GM19395 (cell line): ENCODE measurements around the gene FRMD4B.
"Not testable (repeated sequence)": the region's sequence is repeated elsewhere in the genome, so short reads cannot be mapped to it uniquely, and the experiment has no call there.

ENCODE experiments used
- ATAC-seq: cut with Tn5 transposase; IDR thresholded peaks from one replicate; pipeline ENCODE4 v1.9.1; 2021; ENCODE audit warnings: mild to moderate bottlenecking, moderate library complexity; ENCODE audit not compliant: unreplicated experiment

FRMD4B gene

DNA sequence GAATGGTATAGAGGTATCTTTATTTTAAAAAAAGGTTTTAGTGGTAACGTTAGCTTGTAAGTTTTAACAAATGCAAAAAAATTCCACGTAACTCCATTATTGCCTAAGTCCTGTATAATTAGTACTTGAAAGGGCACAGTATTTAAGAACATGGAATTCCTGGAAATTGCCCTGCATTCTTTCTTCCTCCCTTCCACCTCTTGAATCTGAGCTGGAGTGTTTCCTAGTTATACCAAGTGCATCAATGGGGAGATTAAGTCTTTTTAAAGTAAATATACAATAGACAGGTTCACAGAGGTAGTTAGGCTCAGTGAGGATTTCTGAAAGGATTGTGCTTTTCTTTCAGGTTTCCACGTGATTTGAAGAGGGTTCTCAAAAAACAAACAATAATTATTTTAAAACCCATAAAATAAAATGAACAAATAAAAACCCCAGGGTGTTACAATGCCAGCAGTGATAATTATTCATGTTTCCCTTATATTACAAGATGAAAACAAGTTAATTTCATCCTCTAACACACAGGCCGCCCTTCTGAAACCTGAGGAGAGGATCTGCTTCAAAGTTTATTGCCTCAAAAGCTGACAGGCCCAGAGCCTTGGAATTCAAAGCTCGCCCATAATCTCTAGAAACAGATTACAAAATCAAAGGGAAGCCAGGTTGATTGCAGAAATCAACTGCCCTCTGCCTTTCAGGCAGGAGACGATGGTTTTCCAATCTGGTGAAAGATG lies 134.6 kb downstream of the FRMD4B start:
- no peak for ATAC-seq

DNA sequence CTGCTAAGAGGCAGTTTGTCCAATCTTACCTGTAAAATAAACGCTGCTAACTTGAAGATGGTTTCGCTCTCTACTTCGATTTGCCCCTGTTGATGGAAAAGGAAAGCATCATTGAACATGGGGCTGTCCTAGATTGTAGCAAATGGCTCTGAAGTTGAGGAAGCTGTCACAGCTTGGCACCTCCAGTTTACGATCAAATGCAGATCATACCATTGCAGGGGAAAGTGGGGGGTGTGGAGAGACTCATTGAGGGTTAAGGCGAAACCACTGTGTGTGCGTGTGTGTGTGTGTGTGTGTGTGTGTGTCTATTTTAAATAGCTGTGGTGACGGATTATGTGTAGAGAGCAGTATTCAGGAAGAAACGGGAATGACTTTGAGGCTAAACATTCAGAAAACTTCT lies 135.9 kb downstream of the FRMD4B start:
- no peak for ATAC-seq

DNA sequence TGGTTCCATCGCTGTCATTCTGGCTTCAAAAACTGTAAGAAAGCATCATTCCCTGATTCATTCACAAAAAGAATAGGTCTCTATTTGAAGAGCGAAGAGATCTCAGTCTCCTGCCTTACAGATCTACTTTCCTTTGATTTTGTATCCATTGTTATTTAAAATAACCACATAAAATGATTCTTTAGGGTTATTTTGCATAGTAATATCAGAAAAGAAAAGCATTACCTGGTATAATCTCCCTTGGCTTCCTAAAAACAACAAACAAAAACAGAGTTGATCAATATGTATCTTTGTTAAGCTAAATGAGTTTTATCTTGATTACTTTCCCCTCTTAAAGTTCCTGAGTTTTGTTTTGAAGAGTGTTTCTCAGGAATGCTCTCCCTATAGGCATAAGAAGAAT lies 136.9 kb downstream of the FRMD4B start:
- ATAC-seq, result no peak

DNA sequence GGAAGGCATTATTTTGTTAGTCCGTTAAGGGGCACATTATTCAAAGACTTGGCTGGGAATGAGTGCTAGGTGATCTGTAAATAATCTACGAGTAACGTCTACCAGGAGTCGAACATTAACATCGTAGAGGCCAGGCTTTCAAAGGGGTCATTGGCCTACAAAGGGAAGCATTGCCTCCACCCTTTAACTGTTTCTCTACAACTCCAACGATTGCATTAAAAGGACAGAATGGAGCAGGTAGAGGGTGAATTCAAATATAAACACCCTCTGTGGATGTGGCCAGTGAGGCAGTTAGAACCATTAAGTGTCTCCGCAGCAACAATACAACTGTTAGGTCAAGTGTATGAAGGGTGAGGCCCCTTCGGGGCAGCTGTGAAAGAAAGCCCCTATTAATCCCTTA lies 137.5 kb downstream of the FRMD4B start:
- no peak for ATAC-seq

DNA sequence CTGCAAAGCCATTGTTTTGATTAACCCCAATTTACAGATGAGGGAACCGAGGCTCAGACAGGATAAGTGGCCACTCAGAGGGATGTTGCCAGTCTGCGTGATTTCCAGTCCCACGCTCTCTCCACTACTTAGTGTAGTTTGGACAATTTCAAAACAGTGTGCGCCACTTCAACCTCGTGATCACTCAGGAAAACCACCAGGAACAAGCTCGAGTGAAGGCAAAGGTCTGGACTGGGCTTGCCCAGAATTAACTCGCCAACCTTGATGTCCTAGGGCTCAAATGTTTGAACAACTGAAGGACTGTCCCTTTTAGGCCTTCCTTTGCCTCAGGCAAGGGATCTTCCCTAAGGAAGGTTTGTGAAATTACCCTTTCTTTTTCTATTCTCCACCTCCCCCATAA lies 139.3 kb downstream of the FRMD4B start:
- ATAC-seq, result no peak

DNA sequence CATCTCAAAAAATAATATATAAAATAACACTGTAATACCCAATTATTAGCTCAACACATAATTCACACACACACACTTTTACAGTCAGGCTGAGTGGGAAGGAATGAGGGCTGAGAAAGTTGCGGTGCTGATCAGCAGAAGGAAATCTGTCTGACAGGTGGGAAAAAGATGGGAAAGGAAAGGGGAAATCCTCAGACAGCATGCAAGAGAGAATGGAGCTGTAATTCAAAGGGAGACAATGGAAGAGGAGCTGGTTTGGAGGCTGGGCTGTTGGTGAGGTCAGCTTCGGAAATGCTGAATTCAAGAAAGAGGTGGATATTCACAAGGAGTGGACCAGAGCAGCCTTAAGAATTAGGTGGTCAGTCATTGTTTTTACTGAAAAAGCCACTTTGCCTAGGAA lies 141.8 kb downstream of the FRMD4B start:
- ATAC-seq, result no peak

DNA sequence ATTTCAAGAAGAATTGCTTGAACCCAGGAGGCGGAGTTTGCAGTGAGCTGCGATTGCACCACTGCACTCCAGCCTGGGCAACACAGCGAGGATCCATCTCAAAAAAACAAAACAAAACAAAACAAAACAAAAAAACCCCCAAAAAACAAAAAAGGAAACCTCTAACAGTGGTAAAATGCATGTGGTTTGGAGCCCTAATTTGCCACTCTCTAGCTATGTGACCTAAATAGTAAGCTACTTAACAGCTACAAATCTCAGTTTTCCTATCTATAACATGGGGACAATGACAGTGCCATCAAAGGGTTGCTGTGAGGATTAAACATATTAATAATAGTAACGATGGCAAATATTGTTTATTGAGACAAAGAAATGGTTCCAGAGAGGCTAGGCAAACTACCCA lies 144.1 kb downstream of the FRMD4B start:
- ATAC-seq, result no peak

DNA sequence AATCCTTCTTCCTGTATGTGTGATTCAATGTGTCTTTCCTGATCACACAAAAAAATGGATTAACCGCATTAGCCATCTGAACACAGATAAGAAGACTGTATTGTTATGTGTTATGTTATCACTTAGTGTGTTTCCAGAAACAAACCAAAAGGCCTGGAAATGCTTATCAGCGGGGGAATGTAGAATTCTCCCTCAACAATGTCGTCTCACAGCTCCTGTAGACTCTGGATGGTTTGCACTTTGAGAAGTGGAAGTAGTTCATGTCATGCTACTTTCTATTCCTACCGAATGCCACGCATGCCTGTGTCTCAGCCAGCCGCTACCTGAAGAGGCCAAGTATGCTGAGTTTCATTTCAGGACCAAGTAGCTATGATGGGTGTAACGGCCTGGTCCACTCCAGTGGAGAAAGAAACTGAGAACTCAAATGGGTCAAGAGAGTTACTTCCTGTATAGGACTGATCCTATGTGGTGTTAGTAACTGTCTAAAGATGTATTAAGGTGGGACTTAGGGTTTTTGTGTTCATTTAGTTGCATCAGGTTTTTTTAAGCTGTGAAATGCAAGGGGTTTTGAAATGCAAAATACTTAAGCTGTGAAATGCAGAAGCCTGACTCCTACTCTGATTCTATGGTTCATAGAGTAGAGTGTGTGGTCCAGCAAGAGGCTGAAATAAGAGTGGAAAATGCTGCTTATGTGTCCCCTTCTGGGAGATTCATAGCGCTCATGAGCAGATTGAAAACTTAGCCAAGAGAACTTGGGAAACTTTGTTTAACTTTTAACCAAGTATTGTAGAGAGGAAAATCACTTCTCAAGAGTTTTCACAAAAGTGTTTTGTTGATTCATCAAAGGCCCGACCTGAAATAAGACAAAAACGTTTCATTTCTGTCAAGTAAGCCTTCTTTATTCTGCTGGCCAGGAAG lies 145.0 kb downstream of the FRMD4B start:
- peak; percentile 74 for ATAC-seq

DNA sequence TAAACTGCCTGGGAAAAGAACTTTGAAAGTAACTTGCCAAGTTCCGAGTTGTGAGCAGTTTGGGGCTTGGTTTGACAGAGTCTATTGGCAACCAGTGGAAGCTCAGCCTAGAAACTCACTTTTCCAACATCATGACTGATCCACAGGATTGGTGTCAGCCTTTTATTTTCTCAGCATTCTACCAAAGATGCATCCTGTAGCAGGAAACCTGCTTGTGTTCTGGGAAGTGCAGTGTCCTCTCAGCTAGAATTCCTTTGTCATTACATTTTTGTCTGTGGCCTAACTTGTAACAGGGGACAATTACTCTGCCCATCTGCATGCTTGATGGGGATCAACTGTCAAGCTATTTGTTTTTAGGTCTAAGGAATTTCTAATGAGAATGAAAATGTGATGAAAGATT lies 146.8 kb downstream of the FRMD4B start:
- ATAC-seq, result no peak

DNA sequence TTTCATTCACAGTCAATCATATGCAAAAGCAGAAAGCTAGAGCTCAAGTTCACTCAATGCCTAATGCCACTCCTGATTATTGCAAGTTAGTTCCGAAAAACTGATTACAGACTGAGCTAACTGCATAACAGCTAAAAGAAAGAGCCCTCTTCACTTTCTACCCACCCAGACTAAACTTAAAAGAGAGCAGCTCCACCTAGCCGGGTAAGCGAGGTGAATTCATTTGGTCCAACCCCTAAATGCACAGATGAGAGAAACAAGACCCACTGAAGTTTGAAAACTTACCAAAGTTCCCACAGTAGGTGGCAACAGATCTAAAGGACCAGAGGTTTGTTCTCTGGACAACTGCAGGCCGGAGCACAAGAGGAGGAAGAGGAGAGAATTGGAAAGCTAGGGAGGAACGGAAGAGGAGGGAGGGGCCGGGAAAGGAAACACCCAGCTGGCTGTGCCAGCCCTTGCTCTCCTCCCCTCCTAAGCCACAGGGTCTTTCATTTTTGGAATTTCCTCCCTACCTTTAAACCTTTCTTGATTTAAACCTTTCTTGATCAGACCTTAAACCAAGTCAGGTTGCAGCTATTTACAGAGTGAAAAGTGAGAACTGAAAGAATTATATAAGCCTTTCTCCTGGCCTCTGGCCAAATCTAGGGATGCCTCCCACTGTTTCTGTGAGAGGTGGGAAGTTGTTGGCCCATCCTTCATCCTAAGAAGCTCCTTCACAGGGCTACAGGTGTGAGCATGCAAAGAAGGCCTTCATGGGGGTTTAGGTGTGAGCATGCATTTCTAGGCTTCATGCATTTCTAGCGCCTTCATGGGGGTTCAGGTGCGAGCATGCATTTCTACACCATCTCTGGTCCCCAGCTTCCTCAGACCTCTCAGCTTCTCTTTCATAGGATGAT lies 148.8 kb downstream of the FRMD4B start:
- no peak for ATAC-seq

DNA sequence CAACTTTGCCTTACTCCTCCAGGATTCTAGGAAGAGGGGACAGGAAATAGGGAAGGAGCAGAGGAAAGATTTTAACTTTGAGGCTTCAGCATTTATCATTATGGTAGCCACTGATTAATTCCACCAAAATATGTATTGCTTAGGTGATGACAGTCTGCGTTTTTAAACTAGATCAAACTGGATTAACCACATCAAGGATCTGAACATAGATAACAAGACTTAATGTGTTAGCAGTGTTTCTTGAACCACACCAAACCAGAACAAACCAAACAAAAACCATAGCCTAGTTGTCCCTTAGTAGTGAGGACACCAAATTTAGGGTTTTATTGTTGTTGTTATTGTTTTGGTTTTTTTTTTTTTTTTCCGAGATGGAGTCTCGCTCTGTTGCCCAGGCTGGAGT lies 150.0 kb downstream of the FRMD4B start:
- no peak for ATAC-seq

DNA sequence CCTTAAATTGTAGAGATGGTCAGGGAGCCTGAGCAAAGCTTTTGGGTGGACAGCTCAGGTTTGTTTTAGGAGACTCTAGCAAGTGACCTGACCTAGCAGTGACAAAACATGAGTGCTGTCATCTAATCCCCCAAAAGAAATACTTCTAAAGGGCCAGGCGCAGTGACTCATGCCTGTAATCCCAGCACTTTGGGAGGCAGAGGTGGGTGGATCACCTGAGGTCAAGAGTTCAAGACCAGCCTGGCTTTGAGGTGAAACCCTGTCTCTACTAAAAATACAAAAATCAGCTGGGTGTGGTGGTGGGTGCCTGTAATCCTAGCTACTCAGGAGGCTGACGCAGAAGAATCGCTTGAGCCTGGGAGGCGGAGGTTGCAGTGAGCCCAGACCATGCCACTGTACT lies 150.7 kb downstream of the FRMD4B start:
- not testable (repeated sequence) for ATAC-seq

DNA sequence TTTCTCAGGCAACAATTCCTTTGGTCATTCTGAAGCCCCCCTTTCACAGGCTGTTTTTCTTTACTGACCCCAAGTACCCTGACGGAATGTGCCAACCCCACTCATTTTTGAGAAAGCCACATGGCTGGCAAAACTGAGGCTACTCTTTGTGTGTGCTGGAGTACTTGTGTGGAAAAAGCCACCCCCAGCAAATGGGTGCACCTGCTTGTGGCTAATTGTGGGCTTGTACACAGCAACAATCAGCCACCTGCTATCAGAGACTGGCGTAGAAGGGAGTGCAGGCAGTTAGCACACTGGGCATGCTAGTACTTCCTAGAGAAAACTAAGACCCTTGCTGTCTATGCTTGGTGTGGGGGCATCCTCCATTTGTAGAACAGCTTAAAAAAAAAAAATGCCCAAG lies 153.4 kb downstream of the FRMD4B start:
- no peak for ATAC-seq

DNA sequence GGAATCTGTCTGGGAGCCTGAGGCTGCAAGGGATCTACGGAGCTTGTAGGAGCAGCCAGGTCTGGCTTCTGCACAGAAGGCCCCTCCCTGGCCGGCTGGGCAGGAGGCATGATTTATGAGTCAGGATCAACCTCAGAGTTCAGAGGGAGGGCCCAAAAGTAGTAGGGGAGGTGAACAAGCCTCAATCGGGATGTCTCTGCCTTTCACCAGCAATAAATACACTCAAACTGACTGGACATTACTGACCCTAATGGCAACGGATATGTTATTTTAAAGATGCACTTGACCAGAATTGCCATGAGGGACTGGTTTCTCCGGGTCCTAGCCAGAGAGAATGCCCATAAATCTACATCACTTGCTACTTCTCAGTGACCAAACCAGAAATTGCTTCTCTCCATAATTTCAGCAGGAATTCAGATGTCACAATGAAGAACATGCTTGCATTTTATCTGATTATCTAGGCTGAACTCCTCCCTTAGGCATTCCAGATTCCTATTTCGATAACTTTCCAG lies 153.9 kb downstream of the FRMD4B start:
- no peak for ATAC-seq

DNA sequence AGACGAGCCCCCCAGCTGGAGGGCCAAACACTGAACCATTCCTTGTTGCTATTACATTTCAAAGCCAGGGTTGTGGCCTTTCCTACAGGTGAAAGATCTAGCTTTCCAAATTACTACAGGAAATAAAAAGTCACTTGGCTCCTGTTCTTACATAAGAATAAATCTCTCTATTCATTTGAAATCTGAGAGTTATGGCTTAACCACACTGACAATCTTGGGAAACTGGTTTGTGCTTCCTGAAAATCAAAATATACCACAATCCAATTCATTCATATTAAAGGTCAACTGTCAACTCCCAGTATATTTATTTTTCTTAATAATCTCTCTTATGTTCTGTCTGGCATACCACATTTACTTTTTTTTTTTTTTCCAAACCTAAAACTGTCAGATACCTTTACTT lies 159.8 kb downstream of the FRMD4B start:
- no peak for ATAC-seq

DNA sequence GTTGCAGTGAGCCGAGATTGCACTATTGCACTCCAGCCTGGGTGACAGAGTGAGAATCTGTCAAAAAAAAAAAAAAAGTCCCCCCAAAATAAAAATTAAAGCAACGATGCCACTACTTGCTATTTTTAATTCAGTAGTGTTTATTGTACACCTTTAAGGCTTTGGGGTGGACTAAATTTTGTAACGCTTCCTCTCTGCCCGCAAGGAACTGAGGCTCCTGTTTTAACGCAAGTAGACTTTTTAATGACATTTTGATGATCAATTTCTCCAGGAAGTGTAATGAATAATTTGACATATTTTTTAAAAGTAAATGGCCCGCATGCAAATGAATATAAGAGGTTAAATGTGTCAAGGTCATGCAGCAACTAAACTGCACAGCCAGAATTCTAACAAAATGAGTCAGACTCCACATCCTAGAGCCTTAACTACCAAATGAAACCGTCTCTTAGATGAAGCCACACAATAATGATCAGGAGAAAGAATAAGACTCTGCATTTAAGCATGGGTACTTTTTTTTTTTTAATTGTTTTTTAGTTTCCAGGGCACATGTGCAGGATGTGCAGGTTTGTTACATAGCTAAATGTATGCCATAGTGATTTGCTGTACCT lies 166.7 kb downstream of the FRMD4B start:
- no peak for ATAC-seq

DNA sequence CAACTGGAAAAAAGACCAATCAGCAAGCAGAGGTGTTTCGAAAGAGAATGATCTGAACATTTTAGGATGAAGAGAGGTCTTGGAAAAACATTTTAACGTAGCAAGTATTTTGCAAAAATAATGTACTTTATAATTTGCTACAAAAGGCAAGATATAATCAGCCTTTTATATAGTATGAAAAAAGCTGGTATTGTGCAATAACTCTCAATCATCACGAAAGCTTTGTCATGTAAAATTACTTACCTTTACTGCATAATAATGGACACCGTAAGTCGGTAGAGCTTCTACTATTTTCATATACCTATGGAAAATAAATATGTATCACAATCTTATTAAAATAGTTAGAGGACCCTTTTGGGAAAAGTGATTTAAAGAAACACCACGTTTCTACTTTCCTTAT lies 167.8 kb downstream of the FRMD4B start:
- no peak for ATAC-seq

DNA sequence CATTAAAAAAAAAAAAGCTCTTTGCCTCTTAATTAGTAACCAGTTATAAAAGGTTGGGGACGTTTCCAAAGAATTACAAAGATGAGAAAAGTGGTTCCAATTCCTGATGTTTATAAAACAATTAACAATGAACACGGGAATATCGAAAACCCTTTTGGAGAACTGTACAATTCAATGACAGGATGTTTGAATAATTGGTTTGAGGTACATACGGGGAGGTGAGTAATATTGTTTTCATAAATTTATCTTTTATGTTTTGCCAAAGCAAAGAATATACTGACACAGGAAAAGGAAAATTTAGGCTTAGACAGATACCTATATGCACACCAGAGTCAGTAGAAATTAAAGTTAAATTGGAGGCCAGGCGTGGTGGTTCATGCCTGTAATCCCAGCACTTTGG lies 168.9 kb downstream of the FRMD4B start:
- no peak for ATAC-seq

DNA sequence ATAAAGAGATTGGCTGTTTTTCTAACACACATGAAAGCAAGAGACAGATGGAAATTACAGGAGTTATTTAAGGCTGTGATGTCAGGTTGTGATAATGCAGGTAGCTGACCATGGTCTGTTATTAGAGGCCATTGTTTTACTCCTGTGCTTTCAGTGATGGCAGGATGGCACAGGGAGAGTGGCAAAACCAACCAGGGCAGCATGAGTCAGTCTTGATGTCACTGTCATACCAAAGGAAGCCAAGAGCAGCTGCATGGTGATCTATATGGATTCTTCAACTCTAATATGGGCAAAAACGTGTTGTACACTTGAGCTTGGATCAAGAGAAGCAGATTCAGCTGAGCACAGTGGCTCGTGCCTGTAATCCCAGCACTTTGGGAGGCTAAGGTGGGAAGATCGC lies 171.6 kb downstream of the FRMD4B start:
- no peak for ATAC-seq

DNA sequence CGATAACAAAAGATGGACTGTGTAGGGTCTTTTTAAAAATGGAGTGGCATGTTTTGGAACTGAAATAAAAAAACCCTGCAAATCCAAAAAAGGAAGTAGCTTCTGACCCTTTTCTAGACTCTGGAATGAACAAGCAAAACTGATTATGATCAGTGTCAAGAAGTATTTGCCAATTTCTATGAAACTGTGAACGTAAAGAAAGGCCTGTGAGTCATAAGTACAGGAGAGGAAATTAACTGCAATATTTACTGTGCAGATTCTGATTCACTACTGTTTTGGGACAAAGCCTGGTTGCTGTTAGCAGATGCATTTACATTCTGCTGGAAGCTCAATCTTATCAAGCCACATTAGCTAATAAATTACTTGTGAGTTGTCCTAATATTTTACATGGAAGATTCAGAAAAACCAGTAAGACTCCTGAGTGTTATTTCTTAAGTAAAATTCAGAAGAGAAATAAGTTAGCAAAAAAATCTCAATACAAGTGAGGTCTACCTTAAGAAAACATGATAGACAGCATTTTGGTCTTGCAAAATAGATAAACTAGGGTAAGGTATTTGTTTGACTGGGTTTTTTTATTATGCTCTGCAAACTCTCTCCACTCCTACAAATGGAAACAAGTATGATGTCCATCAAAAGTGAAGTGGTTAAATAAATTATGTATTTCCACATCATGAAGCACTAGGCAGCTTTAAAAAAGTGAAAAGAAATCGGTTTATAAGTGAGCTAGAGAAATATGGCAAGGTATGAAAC lies 173.3 kb downstream of the FRMD4B start:
- ATAC-seq, result peak; percentile 82
